K562 (cell line): ENCODE measurements around the gene NDUFB10. TPM values are rescaled to one million over a fixed set of nuclear protein-coding genes. Genes with fewer than 3 reads are reported as not detected.

Experiments used
- ATF3 ChIP-seq, 2 experiments: fragments of 450-650 bp in 1 of 2; sonication (generic) in 1 of 2; formaldehyde crosslinking in 1 of 2; IDR thresholded peaks in 1 of 2; conservative IDR thresholded peaks in 1 of 2; 2 replicates each; pipeline versions ENCODE4 v1.6.1 to v1.8.1; 2016 to 2023; ENCODE audit warnings: mild to moderate bottlenecking in 2 of 2, moderate library complexity in 2 of 2, inconsistent platforms in 1 of 2, missing genetic modification reagents in 1 of 2
- ELF4 ChIP-seq: fragments of 450-650 bp; formaldehyde crosslinking; IDR thresholded peaks from 2 replicates; pipeline ENCODE4 v1.4.0; 2022; ENCODE audit warnings: missing genetic modification characterization
- ERF ChIP-seq: fragments of 450-650 bp; formaldehyde crosslinking; IDR thresholded peaks from 2 replicates; pipeline ENCODE4 v1.4.0; 2020; ENCODE audit warnings: mild to moderate bottlenecking, mixed read lengths
- HMG20A ChIP-seq: fragments of 450-650 bp; formaldehyde crosslinking; conservative IDR thresholded peaks from 2 replicates; pipeline ENCODE4 v1.4.0; 2020; ENCODE audit warnings: mild to moderate bottlenecking, mixed read lengths
- KAT2B ChIP-seq: IDR thresholded peaks from one replicate; pipeline ENCODE4 v1.6.1; 2012; ENCODE audit warnings: low read depth, mild to moderate bottlenecking, control low read depth, inconsistent platforms, low read length, moderate library complexity
- KAT7 ChIP-seq: sonication (generic); formaldehyde crosslinking; IDR thresholded peaks from 2 replicates; pipeline ENCODE4 v1.8.0; 2022; ENCODE audit warnings: missing genetic modification reagents, mild to moderate bottlenecking, borderline replicate concordance
- MAZ ChIP-seq, 2 experiments: fragments of 450-650 bp in 1 of 2; sonication (generic) in 1 of 2; formaldehyde crosslinking; IDR thresholded peaks in 1 of 2; conservative IDR thresholded peaks in 1 of 2; 2 replicates each; pipeline versions ENCODE4 v1.4.0 to v1.5.0; 2020; ENCODE audit warnings: mild to moderate bottlenecking in 1 of 2, missing genetic modification reagents in 1 of 2
- NFRKB ChIP-seq: fragments of 450-650 bp; IDR thresholded peaks from 2 replicates; pipeline ENCODE4 v1.6.1; 2016; ENCODE audit warnings: low read depth
- NR2C2 ChIP-seq, 2 experiments: fragments of 200-800 bp in 1 of 2; sonication (Bioruptor generic) in 1 of 2; sonication (generic) in 1 of 2; formaldehyde crosslinking in 1 of 2; IDR thresholded peaks; 2 replicates each; pipeline versions ENCODE4 v1.6.1 to v1.8.0; 2016 to 2022; ENCODE audit warnings: mild to moderate bottlenecking in 1 of 2, missing compliant biosample characterization in 1 of 2, missing genetic modification characterization in 1 of 2, missing genetic modification reagents in 1 of 2
- TEAD1 ChIP-seq, 2 experiments: fragments of 450-650 bp in 1 of 2; sonication (generic) in 1 of 2; formaldehyde crosslinking; IDR thresholded peaks; 2 replicates each; pipeline versions ENCODE4 v1.4.0 to v1.8.0; 2020 to 2022; ENCODE audit warnings: mild to moderate bottlenecking in 2 of 2, missing genetic modification reagents in 1 of 2
- THRB ChIP-seq: fragments of 450-650 bp; formaldehyde crosslinking; conservative IDR thresholded peaks from 2 replicates; pipeline ENCODE4 v1.4.0; 2022; ENCODE audit warnings: mild to moderate bottlenecking, missing genetic modification characterization
- U2AF1 ChIP-seq: fragments of 200-400 bp; formaldehyde crosslinking; optimal IDR thresholded peaks from 2 replicates; pipeline ENCODE3; 2017; ENCODE audit warnings: mild to moderate bottlenecking, low read depth, low read length, moderate library complexity
- WHSC1 ChIP-seq: IDR thresholded peaks from one replicate; pipeline ENCODE4 v1.6.1; 2012; ENCODE audit warnings: low read length, control low read depth, inconsistent platforms
- ZNF354B ChIP-seq: fragments of 250-450 bp; sonication (Bioruptor Pico); IDR thresholded peaks from 2 replicates; pipeline ENCODE4 v1.4.0; 2020
- ZNF398 ChIP-seq: fragments of 250-450 bp; sonication (Bioruptor Pico); IDR thresholded peaks from 2 replicates; pipeline ENCODE4 v1.8.0; 2021; ENCODE audit warnings: moderate library complexity, mild to moderate bottlenecking, inconsistent platforms
- ZNF431 ChIP-seq: sonication (generic); formaldehyde crosslinking; IDR thresholded peaks from 2 replicates; pipeline ENCODE4 v1.8.0; 2022; ENCODE audit warnings: mild to moderate bottlenecking, missing genetic modification reagents
- ZNF695 ChIP-seq: fragments of 450-650 bp; formaldehyde crosslinking; IDR thresholded peaks from 2 replicates; pipeline ENCODE4 v1.4.0; 2020; ENCODE audit warnings: mild to moderate bottlenecking, moderate library complexity
- ZNF740 ChIP-seq, 3 experiments: fragments of 200-800 bp in 1 of 3; sonication (Bioruptor generic) in 1 of 3; sonication (generic) in 1 of 3; formaldehyde crosslinking in 1 of 3; IDR thresholded peaks; 2 replicates each; pipeline versions ENCODE4 v1.6.1 to v1.8.0; 2016 to 2022; ENCODE audit warnings: mild to moderate bottlenecking in 2 of 3, missing compliant biosample characterization in 2 of 3, missing genetic modification characterization in 2 of 3, missing genetic modification reagents in 1 of 3
- polyA plus RNA-seq, 8 experiments: library from polyadenylated mRNA; depleted of rRNA in 4 of 8; stranded (reverse) in 5 of 8; unstranded in 3 of 8; fragments of >200 nt; fragmentation: Nextera tagmentation in 2 of 8; fragmentation: Illumina TruSeq in 1 of 8; extraction: Ambion mirVana in 2 of 8; extraction: Trizol in 1 of 8; gene quantifications; 2 replicates each; pipeline versions ENCODE4 v1.2.1 to v1.2.3, GENCODE V29; 2011 to 2014; ENCODE audit warnings: inconsistent platforms in 1 of 8, missing spikeins in 1 of 8
- total RNA-seq, 7 experiments: library from RNA; depleted of rRNA in 6 of 7; stranded (reverse); fragments of >200 nt in 6 of 7; fragmentation: Illumina TruSeq in 2 of 7; extraction: Trizol in 2 of 7; gene quantifications; 2 replicates each; pipeline versions ENCODE4 v1.2.1 to v1.2.3, GENCODE V29; 2011 to 2021; ENCODE audit warnings: low replicate concordance in 1 of 7

NDUFB10 gene
- total and polyA plus RNA-seq, 9 of the 15 experiments (the other 6 are each of a cell fraction or from before 2014, with no cell fraction given), result 69.3 to 527 (median 161) TPM

- no peak for TF ChIP-seq ZNF740 (CRISPR knock-in tag; IDR thresholded peaks at IDR 0.05)
- TF ChIP-seq ZNF740 (tag; IDR thresholded peaks at IDR 0.05), result no peak
- TF ChIP-seq ZNF431, result peak; percentile 52; the same call in 1 of the 2 replicates
- TF ChIP-seq KAT7, result 0 out of 2 replicates have a peak, but pooled peaks have one; percentile 55
- TF ChIP-seq THRB, result no peak
- no peak for TF ChIP-seq WHSC1
- no peak for TF ChIP-seq ATF3 (IDR thresholded peaks at IDR 0.05)
- TF ChIP-seq ATF3 (CRISPR knock-in tag; conservative IDR thresholded peaks at IDR 0.05), result no peak
- TF ChIP-seq U2AF1, result no peak
- TF ChIP-seq ZNF398 (CRISPR knock-in tag), result no peak
- TF ChIP-seq ZNF354B (CRISPR knock-in tag), result no peak
- TF ChIP-seq MAZ (CRISPR knock-in tag; conservative IDR thresholded peaks at IDR 0.05 in 1 of 2, IDR thresholded peaks at IDR 0.05 in 1 of 2), result peak; percentile 57 to 77
- TF ChIP-seq HMG20A (CRISPR knock-in tag), result no peak
- TF ChIP-seq NR2C2 (CRISPR knock-in tag; IDR thresholded peaks at IDR 0.05), result peak; percentile 83
- TF ChIP-seq NR2C2 (tag; IDR thresholded peaks at IDR 0.05), result no peak; the same call in 1 of the 2 replicates
- TF ChIP-seq TEAD1 (CRISPR knock-in tag; IDR thresholded peaks at IDR 0.05), result no peak; a peak in 1 of 4 replicates
- no peak; the same call in 1 of the 2 replicates for TF ChIP-seq NFRKB
- TF ChIP-seq ERF (CRISPR knock-in tag), result peak; percentile 94
- no peak for TF ChIP-seq ZNF695 (CRISPR knock-in tag)
- no peak for TF ChIP-seq ELF4 (CRISPR knock-in tag)
- no peak for TF ChIP-seq KAT2B
These were observed 32.8 kb downstream of the NDUFB10 start (continued) for GRCh38 chr16:1991948-1992703.
